ENCODE results near the gene ZBTB9.

DNA sequence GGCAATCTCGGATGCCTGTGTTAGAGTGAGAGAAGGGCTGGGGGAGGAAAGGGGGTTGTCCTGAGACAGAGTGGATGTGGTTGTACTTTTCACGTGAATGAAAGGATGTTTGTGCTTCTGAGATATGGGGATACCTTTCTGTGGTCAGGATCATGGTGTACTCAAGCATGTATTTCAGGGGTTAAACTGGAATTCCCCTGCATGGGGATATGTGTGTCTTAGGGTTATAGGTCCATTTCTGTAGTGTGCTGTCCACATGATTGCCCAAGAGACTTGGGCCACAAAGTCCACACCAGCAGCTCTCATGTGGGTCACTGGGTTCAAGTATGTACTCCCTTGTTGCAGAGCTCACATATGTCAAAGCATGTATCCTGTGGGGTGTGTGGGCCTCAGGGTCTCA, 24.0 kb upstream of the ZBTB9 start:
- TF ChIP-seq, protein P1, sequence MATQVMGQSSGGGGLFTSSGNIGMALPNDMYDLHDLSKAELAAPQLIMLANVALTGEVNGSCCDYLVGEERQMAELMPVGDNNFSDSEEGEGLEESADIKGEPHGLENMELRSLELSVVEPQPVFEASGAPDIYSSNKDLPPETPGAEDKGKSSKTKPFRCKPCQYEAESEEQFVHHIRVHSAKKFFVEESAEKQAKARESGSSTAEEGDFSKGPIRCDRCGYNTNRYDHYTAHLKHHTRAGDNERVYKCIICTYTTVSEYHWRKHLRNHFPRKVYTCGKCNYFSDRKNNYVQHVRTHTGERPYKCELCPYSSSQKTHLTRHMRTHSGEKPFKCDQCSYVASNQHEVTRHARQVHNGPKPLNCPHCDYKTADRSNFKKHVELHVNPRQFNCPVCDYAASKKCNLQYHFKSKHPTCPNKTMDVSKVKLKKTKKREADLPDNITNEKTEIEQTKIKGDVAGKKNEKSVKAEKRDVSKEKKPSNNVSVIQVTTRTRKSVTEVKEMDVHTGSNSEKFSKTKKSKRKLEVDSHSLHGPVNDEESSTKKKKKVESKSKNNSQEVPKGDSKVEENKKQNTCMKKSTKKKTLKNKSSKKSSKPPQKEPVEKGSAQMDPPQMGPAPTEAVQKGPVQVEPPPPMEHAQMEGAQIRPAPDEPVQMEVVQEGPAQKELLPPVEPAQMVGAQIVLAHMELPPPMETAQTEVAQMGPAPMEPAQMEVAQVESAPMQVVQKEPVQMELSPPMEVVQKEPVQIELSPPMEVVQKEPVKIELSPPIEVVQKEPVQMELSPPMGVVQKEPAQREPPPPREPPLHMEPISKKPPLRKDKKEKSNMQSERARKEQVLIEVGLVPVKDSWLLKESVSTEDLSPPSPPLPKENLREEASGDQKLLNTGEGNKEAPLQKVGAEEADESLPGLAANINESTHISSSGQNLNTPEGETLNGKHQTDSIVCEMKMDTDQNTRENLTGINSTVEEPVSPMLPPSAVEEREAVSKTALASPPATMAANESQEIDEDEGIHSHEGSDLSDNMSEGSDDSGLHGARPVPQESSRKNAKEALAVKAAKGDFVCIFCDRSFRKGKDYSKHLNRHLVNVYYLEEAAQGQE (IDR thresholded peaks at IDR 0.05) = no peak
- TF ChIP-seq, protein P2, sequence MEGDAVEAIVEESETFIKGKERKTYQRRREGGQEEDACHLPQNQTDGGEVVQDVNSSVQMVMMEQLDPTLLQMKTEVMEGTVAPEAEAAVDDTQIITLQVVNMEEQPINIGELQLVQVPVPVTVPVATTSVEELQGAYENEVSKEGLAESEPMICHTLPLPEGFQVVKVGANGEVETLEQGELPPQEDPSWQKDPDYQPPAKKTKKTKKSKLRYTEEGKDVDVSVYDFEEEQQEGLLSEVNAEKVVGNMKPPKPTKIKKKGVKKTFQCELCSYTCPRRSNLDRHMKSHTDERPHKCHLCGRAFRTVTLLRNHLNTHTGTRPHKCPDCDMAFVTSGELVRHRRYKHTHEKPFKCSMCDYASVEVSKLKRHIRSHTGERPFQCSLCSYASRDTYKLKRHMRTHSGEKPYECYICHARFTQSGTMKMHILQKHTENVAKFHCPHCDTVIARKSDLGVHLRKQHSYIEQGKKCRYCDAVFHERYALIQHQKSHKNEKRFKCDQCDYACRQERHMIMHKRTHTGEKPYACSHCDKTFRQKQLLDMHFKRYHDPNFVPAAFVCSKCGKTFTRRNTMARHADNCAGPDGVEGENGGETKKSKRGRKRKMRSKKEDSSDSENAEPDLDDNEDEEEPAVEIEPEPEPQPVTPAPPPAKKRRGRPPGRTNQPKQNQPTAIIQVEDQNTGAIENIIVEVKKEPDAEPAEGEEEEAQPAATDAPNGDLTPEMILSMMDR (IDR thresholded peaks at IDR 0.05) = no peak

Measured in A549 (cell line).